ENCODE measurements around the gene ABLIM3.

Gene ABLIM3

DNA sequence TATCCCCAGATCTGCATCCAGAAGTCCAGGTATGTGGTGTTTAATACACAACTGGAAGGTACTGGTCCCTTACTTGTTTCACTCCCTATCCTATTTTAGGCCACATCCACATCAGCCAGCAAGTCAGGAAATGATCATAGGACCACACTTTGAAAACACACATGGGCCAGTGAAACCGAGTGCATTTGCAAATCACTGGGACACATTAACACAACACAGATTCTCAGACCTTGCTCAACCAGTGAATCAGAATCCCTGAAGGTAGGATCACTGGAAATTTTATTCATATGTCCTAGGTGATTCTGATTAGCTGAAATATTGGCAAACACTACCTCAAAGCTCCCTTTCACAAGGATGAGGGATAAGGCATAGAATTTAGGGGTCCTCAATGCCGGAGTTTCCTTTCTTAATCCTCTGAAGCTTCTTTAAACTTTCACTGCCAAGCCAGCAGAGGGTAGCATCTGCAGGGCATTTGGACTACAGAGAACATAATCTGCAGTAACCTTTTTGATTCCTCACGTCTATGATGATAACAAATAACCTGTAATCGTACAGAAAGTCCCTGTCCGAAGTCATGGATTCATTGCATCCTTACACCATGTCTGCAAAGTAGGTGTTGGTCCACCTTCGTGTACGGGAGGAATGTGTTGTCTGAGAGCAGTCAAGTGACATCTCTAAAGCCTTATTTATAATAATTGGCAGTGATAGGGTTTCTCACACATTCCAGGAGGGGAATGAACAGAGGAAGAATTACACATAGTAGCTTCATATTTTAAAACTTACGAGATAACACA lies 11.0 kb upstream of the ABLIM3 start:
- in situ Hi-C loops (cut with MboI; ENCODE audit: low sequenced_read_pairs): loop anchor here (25.0 kb wide), 1 partner anchor 457 kb away; the partner anchor contains the start of gene ARHGEF37

DNA sequence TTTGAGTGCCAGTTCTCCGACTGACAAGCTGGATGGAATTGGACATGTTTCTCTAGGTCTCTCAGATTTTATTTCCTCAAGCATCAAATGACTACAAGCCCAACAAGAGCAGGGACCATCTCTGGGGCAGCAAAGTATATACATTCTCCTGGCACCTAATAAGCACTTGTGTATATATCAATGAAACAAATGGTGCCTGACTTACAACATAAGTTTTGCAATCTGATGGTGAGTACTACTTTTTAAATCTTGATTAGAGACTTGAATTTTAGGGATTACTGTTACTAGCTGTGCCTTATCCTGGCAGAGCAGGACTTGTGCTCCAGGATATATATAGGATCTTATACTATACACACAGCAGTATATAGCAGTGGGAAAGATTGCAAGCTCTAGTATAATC lies 8.8 kb upstream of the ABLIM3 start:
- in situ Hi-C loops (cut with MboI; ENCODE audit: low sequenced_read_pairs): loop anchor here (25.0 kb wide), 1 partner anchor 455 kb away; the partner anchor contains the start of gene ARHGEF37

DNA sequence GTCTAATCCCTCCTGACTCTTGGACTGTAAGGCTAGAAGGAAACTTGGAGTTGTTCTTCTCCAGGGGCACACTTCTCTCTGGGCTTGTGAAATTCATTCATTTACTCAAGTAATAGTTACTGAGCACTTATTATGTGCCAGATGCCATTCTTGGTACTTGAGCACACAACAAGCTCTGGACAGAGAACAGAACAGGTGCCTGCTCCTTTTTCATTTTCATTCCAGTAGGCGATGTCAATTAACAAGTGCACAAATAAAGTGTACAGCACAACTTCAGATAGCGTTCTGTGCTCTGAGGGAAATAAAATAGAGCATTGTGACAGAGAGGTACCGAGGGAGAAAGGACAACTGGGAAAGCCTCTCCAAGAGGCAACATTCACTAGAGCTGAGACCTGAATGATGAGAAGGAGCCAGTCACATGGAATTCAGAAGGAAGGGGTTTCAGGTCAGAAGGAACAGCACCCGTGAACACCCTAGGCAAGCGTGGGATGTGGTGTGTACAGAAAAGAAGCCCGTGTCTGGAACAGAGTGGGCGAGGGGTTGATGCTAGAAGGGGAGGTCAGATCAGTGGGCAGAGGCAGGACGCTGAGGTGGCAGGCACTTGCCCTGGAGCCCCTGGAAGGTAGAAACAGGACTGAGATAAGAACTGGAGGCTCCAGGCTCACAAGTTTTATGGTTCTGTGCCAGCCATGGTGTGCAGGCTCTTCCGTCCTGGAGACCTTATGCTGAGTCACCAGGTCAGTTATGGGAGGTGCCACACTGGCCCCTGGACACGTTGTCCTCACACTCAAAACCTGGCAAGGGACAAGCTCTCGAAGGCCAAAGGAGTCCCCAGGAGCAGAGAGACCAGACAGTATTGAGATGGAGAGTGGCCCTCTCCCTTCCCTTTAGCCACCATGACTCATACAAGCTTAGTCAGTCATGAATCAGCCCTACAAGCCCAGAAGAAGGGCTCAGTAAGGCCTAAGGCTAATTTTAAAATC lies 7.2 kb upstream of the ABLIM3 start:
- in situ Hi-C loops (cut with MboI; ENCODE audit: low sequenced_read_pairs): loop anchor here (25.0 kb wide), 1 partner anchor 453 kb away; the partner anchor contains the start of gene ARHGEF37

DNA sequence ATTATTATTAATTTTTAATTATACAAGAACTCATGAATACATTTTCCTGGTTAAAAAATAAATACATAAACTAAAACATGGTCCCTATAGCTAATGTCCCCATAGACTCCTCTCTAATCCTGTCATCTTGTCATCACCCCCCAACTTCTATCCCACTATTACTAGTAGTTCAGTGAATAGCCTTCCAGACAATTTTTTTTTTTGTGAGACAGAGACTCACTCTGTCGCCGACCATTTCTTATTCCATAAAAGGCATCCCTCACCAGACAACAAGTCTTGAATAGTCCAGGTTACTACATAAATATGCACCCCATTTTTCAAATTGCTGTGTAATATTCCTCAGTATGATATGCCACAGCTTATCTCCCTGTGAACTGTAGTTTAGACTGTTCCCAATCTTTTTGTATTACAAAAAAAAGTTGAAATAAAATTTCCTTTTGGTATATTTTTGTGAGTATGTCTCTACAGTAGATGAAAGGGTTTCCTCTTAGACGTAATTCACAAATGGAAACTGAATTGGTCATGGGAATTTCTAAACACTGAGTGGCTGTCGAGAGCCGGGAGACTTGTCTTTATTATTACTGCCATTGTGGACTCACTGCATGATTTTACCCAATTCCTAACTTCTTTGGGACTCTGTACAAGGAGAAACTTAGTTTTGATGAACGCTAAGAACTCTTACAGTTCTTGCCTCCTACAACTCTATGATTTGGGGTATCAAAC lies 6.4 kb upstream of the ABLIM3 start:
- in situ Hi-C loops (cut with MboI; ENCODE audit: low sequenced_read_pairs): loop anchor here (25.0 kb wide), 1 partner anchor 452 kb away; the partner anchor contains the start of gene ARHGEF37

DNA sequence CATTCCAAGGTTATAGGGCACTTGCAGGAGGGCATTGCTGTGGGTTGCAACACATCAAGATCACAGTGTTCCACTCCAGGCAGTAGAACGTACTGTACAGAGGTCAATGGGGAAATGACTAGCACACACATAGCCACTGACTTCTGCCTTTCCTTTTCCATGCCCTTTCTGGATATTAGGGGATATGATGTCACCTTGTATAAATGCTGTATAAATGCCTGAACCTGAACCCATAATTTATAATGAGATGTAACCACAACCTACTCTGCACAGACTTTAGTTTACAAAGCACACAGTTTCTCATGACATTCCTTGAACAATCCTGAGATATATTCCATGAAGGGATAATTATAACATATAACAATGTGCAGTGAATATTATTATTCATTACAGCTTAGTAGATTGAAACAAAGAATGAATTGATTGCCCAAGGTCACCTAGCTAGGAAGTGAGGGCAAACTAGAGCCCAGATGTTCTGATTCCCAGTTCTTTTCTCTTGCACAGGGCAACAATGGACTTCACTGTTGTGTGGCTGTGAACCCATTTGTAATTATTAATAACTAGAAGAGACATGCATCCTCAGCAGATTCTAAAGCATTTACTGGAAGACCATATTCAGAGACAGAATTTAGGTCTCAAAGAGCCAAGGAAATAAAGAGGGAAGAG lies 5.6 kb upstream of the ABLIM3 start:
- in situ Hi-C loops (cut with MboI; ENCODE audit: low sequenced_read_pairs): loop anchor here (25.0 kb wide), 1 partner anchor 452 kb away; the partner anchor contains the start of gene ARHGEF37

DNA sequence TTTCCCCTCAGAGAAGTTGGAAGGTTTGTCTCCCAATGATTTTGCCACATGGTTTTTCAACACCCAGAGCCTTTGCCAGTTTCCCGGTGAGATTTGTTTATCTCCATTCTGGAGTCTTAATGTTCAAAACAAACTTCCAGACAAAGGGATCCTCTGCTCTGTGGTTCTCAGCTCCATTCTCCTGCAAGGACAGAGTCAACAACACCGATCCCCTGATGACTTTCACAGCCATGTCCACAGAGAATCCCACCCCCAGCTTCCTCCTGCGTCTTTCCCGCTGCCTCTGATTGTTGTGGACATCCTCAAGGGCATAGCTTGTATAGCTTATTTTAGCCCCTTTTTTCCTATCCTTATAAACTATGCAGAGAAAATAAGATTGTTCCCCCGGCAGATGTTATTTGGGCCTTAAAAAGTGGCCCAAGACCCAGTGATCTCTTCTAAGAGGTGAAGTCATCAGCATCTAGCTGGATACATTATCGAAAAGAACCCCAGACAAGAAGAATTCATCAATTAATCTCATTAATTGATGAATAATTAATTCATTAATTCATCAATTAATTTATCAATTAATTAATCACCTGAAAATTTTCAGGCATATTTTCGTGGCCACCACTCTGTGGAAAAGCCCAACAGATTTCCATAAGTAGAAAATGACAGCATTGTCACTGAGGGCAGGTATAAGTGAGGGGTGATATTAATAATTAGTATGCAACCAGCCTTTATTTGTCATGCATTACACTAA lies 2.9 kb upstream of the ABLIM3 start:
- in situ Hi-C loops (cut with MboI; ENCODE audit: low sequenced_read_pairs): loop anchor here (25.0 kb wide), 1 partner anchor 449 kb away; the partner anchor contains the start of gene ARHGEF37

DNA sequence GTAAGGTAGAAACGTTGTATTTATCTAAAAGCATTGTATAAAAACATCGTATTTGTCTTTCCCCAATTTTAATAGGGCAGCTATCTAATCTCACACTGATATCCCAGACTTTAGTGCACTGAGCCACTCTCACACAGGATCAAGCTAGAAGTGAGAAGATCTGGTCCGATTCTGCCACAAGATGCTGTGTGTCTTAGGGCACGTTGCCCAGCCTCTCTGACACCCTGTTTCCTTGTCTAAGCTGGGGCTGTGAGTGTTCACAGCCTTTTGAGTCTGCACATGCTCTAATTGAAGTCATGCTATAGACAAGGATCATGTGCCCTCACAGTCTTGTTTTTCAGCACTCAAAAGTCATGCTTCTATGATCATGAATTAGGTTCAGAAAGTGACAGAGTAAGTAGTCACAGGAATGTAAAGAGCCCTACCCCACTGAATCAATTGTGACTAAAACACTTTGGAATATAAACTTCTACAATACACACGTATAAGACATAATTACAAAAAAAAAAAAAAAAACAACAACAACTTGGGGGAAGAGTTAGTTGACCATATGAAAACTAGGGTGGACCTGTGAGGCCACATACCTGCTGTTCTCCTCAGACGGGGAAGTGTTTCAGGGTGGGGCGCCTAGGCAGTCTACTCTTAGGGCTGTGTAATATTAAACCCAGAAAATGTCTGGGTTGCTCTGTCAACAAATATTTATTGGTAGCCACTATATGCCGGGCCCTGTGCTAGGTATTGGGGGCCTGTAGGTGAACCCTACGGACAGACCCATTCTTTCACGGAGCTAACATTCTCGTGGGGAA lies 893 bp upstream of the ABLIM3 start:
- in situ Hi-C loops (cut with MboI; ENCODE audit: low sequenced_read_pairs): loop anchor here (10.0 to 25.0 kb wide), 2 partner anchors 124 to 447 kb away; partner anchors contain the start of gene ARHGEF37

DNA sequence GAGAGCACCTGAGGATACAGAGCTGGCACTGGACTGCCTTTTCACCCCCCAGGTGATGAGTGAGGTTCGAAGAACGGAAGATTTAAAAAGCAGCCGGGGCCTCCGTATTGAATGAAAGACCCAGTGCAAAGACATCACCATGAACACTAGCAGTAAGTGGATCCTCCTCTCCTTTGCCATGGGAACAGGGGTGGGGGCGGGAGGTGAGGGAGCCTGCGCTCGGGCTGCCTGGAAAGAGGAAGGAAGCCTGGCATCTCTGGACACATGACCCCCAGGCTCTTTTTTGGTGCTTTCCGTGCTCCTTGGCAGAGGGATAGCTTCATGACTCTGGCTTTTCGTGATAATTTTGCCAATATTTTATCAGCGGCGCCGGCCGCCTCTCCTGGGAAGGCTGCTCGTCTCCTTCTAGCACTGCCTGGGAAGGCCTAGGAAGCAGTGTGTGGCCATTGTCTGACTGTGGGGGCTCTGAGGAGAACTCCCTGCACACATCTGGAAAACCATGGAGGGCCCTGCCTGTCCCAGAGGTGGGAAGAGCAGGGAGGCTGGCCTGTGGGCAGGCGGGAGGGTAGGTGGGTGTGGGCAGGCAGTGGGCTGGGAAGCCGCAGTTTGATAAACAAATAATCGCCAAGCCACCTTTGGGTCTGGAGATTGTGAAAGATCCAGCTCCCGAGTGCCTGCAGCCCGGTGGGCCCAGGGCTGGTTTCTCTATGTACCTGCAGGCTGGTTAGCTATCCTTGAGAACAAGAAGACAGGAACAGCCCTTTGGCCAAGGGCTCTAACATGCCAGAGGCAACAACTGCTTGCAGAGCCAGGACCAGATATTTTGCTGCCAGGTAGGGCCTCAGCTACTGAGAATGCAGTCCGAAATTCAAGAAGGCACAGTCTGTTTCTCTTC lies 911 bp downstream of the ABLIM3 start:
- in situ Hi-C loops (cut with MboI; ENCODE audit: low sequenced_read_pairs): loop anchor here (10.0 to 25.0 kb wide), 2 partner anchors 123 to 445 kb away; partner anchors contain the start of gene ARHGEF37

DNA sequence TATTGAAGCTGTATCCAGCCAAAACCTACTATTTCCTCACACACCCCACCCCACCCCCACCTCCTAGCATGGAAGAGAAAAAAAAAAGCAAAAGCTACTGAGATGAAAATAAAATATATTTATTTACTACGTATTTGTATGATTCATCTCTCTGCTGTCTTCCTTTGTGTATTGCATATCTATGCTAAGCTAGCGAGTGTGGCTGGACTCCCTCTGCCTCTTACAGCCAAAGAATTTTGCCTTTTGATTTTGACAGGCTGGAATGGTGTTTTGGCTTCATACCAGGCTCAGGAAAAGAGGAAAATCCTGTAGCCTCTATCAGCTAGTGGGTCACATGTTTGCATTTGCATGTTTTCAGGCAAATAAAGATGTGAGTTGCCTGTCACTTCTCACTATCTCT lies 2.2 kb downstream of the ABLIM3 start:
- in situ Hi-C loops (cut with MboI; ENCODE audit: low sequenced_read_pairs): loop anchor here (10.0 to 25.0 kb wide), 2 partner anchors 121 to 444 kb away; partner anchors contain the start of gene ARHGEF37

DNA sequence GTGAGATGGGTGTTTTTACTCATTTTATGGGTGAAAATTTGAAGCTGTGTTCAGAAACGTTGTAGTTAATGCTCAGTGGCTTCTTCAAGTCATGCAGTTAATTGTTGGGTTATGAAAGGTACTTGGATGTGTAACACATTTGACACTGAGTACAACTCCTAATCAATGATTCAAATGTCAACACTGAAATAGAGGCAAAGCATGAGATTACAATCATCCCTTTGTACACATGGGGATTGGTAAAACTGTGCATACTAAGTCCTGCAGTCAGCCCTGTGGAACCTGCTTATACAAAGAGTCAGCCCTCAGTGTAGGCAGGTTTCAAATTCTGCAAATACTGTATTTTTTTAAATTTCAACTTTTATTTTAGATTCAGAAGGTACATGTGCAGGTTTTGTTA lies 3.3 kb downstream of the ABLIM3 start:
- in situ Hi-C loops (cut with MboI; ENCODE audit: low sequenced_read_pairs): loop anchor here (10.0 to 25.0 kb wide), 2 partner anchors 120 to 443 kb away; partner anchors contain the start of gene ARHGEF37

DNA sequence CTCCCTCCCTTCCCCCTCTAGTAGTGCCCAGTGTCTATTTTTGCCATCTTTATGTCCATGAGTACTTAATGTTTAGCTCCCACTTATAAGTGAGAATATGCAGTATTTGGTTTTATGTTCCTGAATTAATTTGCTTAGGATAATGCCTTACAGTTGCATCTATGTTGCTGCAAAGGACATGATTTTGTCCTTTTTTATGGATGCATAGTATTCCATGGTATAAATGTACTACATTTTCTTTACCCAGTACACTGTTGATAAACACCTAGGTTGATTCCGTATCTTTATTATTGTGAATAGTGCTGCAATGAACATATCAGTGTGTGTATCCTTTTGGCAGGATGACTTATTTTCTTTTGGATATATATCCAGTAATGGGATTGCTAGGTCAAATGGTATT lies 3.8 kb downstream of the ABLIM3 start:
- in situ Hi-C loops (cut with MboI; ENCODE audit: low sequenced_read_pairs): loop anchor here (10.0 to 25.0 kb wide), 2 partner anchors 120 to 442 kb away; partner anchors contain the start of gene ARHGEF37

DNA sequence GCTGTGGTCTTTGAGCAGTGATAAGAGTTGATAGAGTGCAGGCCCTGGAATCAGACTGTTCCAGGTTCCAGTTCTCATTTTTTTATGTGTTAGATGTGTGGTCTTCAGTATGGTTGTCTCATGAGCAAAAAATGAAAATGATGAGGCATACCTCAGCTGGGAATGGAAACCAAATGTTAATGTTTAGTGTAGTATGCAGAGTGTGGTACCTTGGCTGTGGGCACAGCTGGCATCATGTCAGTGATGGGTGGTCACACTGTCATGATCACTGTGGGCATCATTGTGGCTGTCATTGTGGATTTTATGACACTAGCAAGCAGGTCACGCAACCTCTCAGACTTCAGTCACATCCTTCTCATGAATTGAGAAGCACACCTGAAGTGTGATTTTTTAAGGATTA lies 6.4 kb downstream of the ABLIM3 start:
- in situ Hi-C loops (cut with MboI; ENCODE audit: low sequenced_read_pairs): loop anchor here (10.0 to 25.0 kb wide), 2 partner anchors 117 to 440 kb away; partner anchors contain the start of gene ARHGEF37

DNA sequence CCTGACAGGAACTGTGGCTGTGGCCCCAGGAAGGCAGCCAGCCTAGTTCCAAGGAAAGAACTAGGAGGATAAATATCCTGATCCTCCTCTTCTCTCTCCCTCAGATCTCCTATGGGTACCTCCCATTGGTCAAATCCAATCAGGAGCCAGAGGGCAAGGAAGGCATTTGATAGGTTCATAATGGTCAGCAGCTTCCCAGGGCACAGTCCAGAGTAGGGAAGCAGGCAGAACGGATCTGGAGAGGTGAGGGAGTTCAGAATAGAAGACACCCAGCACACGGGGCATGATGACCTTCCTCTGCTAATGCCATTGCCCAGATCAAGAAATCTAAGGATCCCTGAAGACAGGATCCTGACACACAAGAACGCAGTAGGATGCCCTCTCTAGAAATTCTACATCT lies 8.6 kb downstream of the ABLIM3 start:
- in situ Hi-C loops (cut with MboI; ENCODE audit: low sequenced_read_pairs): loop anchor here (10.0 to 25.0 kb wide), 2 partner anchors 115 to 437 kb away; partner anchors contain the start of gene ARHGEF37

DNA sequence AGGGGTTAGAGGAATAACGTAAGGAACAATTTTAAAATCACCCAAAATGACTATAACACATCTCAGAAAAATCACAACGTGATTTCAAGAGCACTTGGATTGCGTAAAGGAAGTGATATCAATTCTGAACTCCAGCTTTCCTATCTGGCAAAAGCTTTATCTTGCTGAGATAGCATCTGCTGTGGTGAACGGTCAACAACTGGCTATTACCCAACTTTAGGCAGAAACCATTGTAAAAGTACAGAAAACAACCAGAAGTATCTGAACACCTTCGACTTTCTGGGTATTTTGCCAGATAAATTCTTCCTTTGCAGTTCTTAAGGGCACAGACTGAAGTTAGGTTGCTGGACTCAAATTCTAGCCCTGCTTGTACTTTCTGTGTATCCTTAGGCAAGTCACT lies 9.2 kb downstream of the ABLIM3 start:
- in situ Hi-C loops (cut with MboI; ENCODE audit: low sequenced_read_pairs): no loop called here

DNA sequence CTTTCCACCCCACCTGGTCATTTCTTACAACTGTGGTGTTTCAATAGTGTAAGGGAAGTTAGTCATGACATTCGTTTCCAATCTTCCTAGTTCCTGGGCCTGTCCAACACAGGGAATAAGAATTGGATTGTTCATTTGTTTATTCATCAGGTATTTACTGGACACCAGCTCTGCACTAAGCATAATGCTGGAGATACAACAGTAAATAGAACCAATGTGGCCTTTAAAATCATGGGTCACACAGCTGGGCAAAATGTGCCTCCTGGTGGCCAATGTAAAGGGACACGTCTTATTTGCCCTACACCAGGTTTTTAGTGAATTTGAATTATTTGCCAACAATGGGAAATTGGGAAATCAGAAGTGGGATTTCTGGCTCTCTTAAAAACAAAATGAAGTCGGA lies 10.4 kb downstream of the ABLIM3 start:
- in situ Hi-C loops (cut with MboI; ENCODE audit: low sequenced_read_pairs): no loop called here

DNA sequence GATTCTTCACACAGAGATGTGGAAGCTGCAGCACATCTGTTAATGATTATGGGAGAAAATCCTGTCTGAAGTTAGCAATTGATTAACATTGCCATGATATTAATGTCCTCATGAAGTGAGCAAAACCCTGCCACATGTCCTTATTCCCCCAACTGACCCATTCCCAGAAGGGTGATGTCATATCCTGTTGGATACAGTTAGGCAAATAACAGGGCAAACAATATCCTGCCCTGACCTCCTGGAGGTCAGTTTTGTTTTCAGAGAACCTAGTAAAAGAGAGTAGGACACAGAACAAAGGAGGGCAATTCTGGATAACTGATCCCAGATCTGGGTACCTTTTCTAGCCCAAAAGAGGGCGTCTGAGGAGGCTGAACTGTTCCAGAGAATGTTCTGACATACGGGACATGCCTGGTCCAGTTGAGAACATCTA lies 11.0 kb downstream of the ABLIM3 start:
- in situ Hi-C loops (cut with MboI; ENCODE audit: low sequenced_read_pairs): no loop called here
